ENCODE data around the gene DDR2.
"Not testable (repeated sequence)": the region's sequence is repeated elsewhere in the genome, so short reads cannot be mapped to it uniquely, and the experiment has no call there.

Gene DDR2

DNA sequence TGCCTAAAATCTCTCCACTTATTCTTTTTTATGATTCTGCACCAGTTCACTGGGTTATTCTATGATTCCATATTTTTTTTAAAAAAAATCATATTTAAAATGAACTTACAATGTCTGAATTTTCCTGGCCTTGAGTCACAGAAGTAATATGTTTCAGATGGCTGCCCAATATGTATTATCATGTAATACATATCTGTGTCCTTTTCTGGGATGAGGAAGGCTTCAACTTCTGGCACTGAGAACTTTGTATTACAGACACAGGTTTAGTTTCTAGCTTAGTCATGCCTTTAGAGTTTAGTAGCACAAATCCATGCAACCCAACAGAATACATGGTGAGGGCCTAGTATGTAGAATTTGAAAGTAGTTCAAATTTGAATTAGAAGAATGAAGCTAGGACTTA, 150.4 kb downstream of the DDR2 start:
- no peak for DNase-seq

DNA sequence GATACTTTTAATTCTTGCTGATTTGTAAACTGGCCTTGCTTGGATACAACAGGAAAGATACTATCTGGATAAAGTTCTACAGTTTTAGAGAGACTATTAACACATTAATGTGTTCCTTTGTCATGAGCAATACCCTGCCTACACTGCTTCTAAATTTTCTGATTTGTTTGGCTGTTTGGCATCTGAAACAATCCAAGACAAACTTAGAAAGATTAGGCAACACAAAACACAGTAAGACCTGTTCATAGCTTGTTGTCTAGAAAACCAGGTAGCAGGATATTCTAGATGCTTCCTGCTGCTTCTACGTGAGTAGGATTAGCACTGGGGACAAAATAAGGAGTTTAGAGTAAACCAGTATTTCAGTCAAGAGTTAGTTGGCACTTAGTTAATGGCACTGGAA, 152.7 kb downstream of the DDR2 start:
- not testable (repeated sequence) for DNase-seq

DNA sequence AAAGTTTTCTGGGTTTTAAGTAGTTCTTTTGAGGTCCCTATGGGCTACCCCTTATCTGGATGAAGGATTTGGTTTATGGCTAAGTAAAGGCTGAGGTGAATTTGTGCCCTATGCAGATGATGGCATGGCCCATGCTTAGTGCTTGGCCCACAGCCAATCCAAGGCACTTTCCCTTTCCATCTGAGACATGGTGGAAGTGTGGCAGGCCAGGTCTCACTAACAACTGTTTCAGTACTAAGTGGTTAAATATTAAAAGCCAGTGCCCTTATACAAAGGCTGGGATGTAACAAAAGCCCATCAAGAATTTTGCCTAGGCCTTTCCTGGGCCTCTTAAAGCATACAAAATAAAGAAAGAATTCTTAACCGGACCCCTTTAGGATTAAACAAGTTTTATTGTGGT, 156.5 kb downstream of the DDR2 start:
- DNase-seq, result not testable (repeated sequence)

DNA sequence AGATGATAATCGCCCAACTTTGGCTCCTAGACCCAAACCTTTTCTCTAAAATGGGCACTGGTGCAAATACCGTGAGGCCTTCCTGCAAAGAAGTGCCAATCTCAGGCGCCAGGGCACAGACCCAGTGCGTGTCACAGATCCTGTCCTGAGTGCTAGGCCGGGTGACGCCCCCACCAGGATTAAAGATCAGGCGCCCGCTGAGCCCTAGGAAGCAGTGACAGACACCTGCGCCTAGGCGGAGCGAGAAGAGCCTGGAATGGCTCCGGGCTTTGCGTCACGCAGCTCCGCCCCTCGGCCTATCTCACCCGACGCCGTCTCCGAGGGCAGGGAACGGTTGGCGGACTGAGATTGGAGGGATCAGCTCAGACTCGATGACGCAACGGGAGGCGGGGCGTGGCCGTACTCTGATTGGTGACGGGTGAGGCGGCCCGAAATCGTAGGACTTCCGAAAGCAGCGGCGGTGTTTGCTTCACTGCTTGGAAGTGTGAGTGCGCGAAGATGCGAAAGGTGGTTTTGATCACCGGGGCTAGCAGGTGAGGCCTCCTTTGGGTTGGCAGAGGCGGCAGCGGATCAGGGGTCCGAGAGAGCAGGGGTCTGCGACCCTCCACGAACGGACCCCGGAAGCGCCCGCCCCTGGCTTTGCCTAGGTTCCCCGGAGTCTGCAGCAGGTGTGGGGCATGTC, 158.2 kb downstream of the DDR2 start, which contains the start of gene HSD17B7:
Gene HSD17B7 (plus strand): TSS at position 400 of the 682 bp plus-strand sequence. CDS start 99 bp downstream, at position 499.
- DNase-seq, result peak; percentile 54

DNA sequence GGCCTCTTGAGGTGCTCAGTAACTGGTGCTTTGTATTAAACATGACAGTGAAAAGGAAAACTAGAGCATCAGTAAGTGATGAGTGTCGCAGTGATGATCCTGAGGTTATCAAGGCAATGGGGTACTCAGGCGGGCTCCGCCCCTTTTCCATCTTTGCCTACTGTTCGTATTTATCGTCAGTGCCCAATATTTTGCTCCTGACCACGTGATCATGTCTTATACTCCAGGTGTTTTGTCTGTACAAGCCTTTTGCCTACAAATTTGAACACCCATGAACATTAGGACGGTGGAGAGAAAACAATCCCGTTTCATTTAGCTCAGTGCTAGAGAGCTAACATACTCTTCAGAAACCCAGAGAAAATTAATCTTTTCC, 158.7 kb downstream of the DDR2 start:
- DNase-seq, result not testable (repeated sequence)

DNA sequence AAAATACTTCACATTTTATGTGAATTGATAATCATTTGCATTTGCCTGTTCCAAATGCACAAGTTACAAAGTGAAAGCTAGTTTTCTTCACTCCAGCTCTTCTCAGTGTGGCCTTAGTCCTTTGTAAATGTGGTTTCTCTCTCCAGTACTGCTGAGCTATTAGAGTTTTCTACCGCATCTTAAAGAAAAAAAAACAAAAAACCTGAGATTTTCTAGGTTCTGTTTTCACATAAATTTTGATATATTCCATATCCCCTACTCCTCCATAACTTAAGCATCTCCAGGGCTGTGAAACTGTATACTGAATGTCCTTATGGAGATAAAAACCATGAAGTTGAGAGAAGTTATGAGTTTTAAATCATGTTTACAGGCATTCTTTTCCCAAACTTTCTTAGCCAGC, 162.0 kb downstream of the DDR2 start:
- DNase-seq, result not testable (repeated sequence)

DNA sequence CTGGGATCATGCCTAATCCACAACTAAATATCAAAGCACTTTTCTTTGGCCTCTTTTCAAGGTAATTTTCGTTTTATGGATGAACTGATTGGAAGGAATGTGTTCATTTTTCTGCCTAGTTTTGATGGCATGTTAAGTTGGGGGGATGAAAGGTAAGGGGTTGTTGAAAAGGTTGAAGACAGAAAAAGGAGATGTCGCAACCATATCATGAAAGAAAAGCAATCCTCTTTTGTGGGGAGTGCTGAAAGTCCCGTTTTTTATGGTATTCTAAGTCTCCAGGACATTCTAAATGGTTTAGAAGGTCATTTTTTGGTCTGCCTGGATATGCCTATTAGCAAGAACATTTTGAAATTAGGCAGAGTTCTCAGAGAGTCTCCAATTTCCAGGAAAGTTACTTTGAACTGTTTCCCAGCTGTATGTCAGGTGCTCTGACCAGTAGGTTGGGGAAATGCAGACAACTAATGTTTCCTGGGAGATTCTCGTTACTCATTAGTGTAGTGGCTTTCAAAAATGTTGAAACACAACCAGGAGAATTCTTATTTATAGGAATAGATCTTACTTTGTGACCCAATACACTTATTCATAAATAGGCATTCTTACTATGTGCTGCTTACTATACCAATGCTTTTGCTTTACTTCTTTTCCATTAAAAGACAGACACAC, 164.5 kb downstream of the DDR2 start:
- not testable (repeated sequence) for DNase-seq

DNA sequence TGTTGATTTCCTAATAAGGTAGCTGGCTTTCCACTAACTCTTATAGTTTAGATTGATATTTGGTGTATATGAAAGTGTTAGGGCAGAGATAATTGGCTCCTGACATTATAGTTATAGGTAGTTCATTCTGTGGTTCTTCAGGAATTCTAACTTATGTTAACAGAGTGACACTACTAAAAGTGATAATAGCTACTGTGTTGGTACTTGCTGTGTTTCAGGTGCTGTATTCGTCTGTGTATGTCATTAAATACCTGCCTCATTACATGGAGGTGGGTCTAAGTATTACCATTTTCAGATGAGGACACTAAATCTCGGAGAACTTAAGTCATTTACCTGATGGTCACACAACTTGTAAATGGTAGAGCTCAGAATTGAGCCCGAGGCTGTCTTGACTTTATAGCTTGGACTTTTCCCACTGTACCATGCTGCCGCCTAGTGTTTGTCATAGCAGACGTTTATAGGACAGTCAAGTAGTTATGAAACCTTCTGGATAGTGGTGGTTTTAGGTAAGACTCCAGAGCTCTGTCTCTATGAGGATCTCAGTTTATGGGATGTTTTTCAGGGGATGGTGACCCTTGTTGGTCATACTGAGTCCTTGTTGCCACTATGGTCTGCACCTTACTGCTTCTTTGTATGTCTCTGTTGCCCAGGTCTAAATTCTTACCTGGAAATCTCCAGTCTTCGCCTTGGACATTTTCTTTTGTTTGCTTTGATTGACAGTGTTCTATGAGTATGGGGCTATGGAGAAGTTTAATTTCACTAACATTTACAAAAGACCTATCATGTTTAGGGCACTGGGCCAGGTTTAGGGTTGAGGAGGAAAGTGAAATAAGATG, 167.9 kb downstream of the DDR2 start:
- peak; percentile 68 for DNase-seq

DNA sequence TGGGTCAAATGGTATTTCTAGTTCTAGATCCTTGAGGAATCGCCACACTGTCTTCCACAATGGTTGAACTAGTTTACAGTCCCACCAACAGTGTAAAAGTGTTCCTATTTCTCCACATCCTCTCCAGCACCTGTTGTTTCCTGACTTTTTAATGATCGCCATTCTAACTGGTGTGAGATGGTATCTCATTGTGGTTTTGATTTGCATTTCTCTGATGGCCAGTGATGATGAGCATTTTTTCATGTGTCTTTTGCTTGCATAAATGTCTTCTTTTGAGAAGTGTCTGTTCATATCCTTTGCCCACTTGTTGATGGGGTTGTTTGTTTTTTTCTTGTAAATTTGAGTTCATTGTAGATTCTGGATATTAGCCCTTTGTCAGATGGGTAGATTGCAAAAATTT, 175.2 kb downstream of the DDR2 start:
- not testable (repeated sequence) for DNase-seq

DNA sequence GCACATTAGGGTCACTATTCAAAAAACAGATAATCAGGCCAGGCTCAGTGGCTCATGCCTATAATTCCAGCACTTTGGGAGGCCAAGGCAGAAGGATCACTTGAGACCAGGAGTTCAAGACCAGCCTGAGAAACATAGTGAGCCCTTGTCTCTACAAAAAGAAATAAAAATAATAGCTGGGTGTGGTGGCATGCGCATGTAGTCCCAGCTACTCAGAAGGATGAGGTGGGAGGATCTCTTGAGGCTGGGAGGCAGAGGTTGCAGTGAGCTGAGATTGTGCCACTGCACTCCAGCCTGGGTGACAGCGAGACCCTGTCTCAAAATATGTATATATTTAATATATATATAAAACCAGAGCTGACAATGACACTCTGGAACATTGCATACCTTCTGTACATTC, 180.1 kb downstream of the DDR2 start:
- DNase-seq, result not testable (repeated sequence)

DNA sequence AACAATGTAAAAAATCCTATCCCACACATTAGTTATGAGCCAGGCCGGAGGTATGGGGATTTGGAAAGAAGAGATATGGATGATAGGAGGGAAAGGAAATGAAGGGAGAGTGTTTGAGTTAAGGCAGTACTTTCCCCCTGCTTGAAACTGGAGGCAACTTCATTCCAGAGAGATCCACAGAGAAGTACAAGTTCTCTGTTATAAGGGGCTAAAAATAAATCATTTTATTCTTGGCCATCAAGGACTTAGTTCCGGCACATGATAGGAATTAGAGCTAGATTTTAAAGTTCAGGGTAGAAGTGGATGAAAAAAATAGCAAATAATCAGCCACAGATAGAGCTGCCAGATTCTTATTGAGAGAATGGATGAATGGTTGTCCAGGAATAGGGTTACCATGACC, 185.9 kb downstream of the DDR2 start:
- DNase-seq, result not testable (repeated sequence)

DNA sequence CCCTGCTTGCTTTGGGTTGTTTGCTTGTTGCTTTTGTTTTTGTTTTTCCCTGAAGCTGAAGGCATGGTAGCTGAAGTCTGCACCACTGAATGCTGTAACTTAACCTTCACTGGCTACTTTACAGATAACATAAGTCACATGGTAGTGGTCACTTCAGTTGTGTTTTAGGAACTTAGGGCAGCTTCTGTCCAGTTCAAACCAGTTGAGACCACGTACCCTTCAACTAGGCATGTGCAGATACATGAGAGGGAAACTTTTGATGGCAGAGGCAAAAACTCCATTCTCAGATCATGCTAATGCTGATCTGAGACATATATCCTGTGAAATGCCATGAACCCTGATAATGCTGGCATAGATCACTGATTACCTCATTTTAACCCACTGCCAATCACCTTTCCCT, 186.4 kb downstream of the DDR2 start:
- DNase-seq, result not testable (repeated sequence)

DNA sequence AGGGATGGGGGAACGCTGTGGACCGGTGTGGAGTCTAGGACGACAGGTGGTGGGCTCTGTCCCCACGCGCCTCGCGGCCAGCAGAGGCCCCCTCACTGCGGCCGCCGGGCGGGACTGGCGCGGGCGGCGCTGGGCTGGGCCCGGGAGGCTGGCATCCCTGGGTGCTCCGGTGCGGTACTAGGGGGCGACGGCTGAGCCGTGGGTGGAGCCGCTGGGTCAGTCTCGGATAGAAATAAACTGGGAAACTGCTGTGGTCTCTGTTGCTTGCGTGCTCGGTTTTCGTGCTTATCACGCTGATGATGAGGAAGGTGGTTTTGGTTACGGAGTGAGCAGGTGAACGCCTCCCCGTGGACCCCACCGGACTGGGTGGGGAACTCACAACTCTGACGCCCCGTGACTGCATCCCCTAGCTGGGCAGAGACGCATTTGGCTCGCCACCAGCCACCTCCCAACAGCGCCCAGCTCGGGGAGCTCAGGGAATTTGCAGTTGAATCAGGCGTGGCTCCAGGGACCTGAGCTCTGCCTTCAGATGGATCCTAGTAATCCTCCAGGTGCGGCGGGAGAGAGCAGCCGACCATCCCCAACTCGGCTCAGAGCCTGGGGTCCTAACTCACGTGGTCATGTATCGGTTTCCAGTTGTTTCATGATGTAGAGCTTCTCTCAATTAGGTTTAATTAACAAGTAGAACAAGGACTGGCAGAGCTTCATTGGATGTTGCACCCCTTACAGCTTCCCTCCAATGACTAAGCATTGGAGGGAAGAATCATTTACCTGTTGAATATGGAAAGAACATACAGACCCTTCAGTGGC, 190.3 kb downstream of the DDR2 start:
- no peak for DNase-seq

DNA sequence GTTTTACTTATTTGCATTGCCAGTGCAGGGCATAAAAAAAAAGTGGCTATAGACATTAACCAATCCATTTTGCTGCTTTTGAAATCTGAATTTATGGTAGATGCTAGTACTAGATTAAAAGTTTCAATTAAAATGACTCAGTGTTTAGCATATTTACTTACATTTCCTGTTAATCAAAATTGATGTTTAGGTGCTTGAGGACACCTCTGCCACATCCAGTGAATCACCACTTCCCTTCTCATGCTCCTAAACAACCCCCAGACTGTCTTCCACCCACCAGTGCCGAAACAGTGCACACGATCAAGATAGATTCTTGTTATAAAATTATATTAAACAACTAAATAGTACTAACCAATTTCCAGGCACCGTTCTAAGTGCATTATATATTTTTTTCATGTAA, 191.0 kb downstream of the DDR2 start:
- no peak for DNase-seq

DNA sequence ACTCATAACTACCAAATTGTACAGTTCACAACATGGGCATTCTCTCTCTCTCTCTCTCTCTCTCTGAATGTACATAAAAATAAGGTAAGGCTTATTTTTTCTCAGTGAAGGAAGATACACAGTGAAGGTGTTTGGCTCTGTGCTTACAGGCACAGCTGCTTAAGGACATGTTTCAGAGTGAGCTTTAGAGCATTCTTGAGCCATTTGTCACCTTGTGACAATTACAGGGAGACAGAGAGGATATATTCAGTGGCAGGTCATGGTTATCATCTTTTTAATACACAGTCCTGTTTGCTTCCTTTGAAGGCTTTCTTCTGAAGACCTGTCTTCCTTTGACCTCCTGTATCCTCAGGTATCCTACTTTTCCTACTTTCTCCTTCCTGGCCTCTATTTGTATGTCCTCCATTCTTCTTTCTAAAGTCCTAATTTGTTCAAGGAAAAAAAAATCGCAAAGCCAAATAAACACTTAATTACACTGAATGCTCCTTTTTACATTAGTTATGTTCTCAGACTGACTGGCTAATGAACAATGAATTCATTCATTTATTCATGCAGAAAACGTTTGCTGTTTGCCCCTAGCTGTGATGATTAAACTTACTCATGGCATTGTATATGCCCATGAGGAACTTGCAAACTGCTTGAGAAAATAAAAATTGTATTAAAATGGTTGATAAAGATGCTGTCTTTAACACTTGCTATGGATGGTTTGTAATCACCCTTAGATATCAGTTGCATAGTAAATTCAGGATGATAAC, 191.7 kb downstream of the DDR2 start:
- peak; percentile 48 for DNase-seq

DNA sequence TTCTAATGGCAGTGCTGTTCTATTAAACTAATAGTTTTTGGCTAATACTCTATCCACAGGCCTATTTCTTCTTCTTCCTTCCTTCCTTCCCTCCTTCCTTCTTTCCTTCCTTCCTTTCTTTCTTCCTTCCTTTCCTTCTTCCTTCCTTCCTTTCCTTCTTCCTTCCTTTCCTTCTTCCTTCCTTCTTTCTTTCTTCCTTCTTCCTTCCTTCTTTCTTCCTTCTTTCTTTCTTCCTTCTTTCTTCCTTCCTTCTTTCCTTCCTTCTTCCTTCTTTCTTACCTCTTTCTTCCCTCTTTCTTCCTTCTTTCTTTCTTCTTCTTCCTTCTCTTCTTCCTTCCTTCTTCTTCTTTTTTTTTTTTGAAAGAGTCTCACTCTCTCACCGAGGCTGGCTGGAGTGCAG, 197.0 kb downstream of the DDR2 start:
- no peak for DNase-seq

DNA sequence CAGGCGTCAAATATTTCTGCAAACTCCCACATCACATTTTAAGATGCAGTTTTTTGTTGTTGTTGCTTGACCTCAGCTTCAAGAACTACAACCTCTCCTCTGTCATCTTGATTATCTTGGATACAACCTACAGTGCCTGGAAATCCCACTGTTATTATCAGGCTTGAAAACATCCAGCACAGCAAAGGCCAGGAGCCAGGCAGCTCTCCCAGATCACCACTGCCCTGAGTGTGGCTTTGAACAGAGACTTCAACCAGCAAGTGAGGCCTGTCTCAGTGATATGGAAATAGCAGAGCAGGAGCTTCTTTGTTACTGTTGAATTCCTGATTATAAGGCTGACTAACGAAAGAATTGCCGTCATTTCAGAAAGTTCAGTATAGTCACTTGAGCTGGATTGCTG, 200.2 kb downstream of the DDR2 start:
- no peak for DNase-seq

DNA sequence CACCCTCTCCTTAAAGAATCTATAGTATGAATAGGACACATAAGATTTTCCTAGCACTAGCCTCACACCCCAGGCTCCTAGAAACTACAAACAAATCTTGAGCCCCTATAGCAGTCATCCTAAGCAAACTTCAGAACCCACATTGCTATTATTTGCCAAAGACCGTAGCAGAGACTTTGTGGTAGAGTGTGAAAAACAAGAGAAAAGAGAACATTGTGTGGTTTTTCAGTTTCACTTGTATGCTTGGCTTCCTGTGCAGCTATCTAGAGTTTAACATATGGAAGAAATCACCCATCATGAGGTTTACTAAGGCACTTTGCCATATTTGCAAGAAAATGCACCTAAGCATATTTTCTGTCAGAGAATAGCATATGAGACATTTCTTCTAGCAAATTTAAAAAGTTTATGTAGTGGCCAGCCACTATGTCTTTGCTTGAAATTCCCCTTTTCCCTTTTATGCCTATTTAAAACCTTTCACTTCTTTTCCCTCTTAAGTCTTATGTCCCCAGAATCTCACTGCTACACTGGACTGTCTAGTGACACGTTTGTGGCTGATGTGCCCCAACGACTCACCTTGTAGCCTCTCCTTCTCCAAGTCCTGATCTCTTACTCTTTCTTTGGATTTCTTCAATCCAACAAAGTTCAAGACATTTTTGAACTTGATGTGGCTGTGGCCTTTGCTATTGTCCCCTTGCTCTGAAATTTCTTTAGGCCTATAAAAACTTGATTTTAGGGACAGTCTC, 203.1 kb downstream of the DDR2 start:
- no peak for DNase-seq

All from fibroblast of skin of back (primary cell).